Spinal cord (tissue), 10 donors: ENCODE measurements around the gene CDH13. TPM values are rescaled to one million over a fixed set of nuclear protein-coding genes. Genes with fewer than 3 reads are reported as not detected.

Experiments used
- DNase-seq, 6 donors: peaks; one replicate each; pipeline versions ENCODE4 v3.0.0 to v3.0.0-alpha.2; 2013 to 2015; ENCODE audit warnings: low spot score in 6 of 6, low read depth in 4 of 6
- H3K27ac ChIP-seq: one replicate; pipeline ENCODE4 v1.5.1; 2013; ENCODE audit warnings: low read depth, low read length, control low read depth
- H3K27me3 ChIP-seq: one replicate; pipeline ENCODE4 v1.6.1; 2013; ENCODE audit warnings: low read length; ENCODE audit not compliant: control insufficient read depth, insufficient read depth
- H3K36me3 ChIP-seq: one replicate; pipeline ENCODE4 v1.6.1; 2013; ENCODE audit warnings: low read length; ENCODE audit not compliant: control insufficient read depth, insufficient read depth
- H3K4me1 ChIP-seq: one replicate; pipeline ENCODE4 v1.6.1; 2013; ENCODE audit warnings: low read length; ENCODE audit not compliant: control insufficient read depth, insufficient read depth
- H3K4me3 ChIP-seq: one replicate; pipeline ENCODE4 v1.5.1; 2013; ENCODE audit warnings: low read depth, low read length, control low read depth
- H3K9me3 ChIP-seq: one replicate; pipeline ENCODE4 v1.6.1; 2013; ENCODE audit warnings: low read length; ENCODE audit not compliant: control insufficient read depth, insufficient read depth
- WGBS: methylation state at CpG from one replicate; pipeline ENCODE4 v1.1.5; 2013; ENCODE audit warnings: missing lambda C conversion rate; ENCODE audit not compliant: insufficient coverage; 5-methylcytosine and 5-hydroxymethylcytosine counted together
- polyA plus RNA-seq, 2 donors: library from polyadenylated mRNA; unstranded; fragments of 120-200 nt; gene quantifications; one replicate each; pipeline ENCODE4 v1.2.1, GENCODE V29; 2013; ENCODE audit not compliant: insufficient read length in 2 of 2
- total RNA-seq, 2 donors: library from RNA; depleted of rRNA in 1 of 2; stranded (reverse); fragments of 120-200 nt in 1 of 2; fragments of >200 nt in 1 of 2; gene quantifications; one replicate each; pipeline versions ENCODE4 v1.2.3 to v1.2.4, GENCODE V29; 2013 to 2014
- donor health status: healthy.

The CDH13 gene
- total and polyA plus RNA-seq, 4 donors = 34.5 to 82.3 (median 76.4) TPM

GRCh38 chr16:82675300-82675699 is 48.5 kb downstream of the CDH13 start:
- H3K9me3 ChIP-seq = no peaks in the 10 kb centered on the region
- H3K4me1 ChIP-seq = no peaks in the 10 kb centered on the region
- H3K4me3 ChIP-seq = no peak overlapping the region
- no CpG with 5 or more reads among the region's 3 CpGs for WGBS
- H3K36me3 ChIP-seq = no peaks in the 10 kb centered on the region
- H3K27me3 ChIP-seq = no peaks in the 10 kb centered on the region
- no peak for DNase-seq
- H3K27ac ChIP-seq = no peak overlapping the region

DNA sequence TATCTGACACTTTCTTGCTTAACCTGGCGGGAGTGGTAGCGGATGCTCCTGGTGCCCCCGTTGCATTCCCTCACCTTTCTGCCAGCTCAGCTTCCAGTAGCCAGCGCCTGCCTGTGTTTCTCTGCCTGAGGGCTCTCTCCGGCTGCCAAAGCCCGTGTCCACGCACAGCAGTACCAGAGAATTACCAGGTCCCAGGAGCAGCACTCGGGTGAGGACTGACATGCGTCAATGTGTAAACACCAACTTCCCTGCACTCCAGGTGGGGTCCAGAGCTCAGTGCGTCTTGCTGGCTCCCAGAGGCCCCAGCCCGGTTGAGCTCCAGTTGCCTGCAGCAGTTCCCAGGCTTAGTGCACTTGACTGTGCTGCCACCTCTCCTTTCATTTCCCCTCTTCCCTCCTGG is 54.8 kb downstream of the CDH13 start:
- 78% methylated on average over 11 of the region's 11 CpGs for WGBS

DNA sequence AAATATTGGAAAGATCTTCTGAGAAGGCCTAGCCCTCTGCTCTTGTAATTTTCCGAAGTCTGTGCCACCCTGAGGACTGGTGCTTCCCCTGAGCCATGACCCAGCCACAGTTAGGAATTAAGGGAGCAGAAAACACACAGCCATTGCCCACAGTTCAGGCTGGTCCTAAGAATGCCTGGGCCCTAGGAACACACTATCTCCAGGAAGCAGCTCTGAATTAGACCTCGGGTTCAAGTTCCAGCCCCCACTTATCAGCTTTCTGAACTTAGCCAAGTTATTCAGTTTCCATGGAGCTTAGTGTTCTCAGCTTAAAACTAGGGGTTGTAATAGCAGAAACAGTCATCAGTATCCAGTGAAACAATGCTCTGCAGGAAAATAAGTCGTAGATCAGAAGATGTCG is 56.0 kb downstream of the CDH13 start:
- H3K36me3 ChIP-seq = no peaks in the 10 kb centered on the region
- WGBS = 79% methylated on average over 3 of the region's 4 CpGs
- H3K4me3 ChIP-seq = no peak overlapping the region
- H3K27me3 ChIP-seq = no peaks in the 10 kb centered on the region
- peaks cover 4% of the 10 kb centered on the region for H3K4me1 ChIP-seq
- H3K27ac ChIP-seq = no peak overlapping the region
- DNase-seq = no peak
- no peaks in the 10 kb centered on the region for H3K9me3 ChIP-seq

More for the DNA sequence above, 54.8 kb downstream of the CDH13 start:
- peaks cover 4% of the 10 kb centered on the region for H3K4me1 ChIP-seq
- no peak overlapping the region for H3K27ac ChIP-seq
- no peak for DNase-seq
- H3K9me3 ChIP-seq = no peaks in the 10 kb centered on the region
- no peaks in the 10 kb centered on the region for H3K27me3 ChIP-seq
- H3K4me3 ChIP-seq = no peak overlapping the region
- H3K36me3 ChIP-seq = no peaks in the 10 kb centered on the region

- no peak for DNase-seq
- Histone ChIP-seq H3K27me3 (no peaks in the 10 kb centered on the region), H3K4me1 (peaks cover 4% of the 10 kb centered on the region), H3K4me3 (no peak overlapping the region), H3K27ac (no peak overlapping the region), H3K9me3 (no peaks in the 10 kb centered on the region), H3K36me3 (no peaks in the 10 kb centered on the region)
- WGBS = no CpG with 5 or more reads among the region's 2 CpGs
Measured at GRCh38 chr16:82684256-82684655, 57.5 kb downstream of the CDH13 start.

DNA sequence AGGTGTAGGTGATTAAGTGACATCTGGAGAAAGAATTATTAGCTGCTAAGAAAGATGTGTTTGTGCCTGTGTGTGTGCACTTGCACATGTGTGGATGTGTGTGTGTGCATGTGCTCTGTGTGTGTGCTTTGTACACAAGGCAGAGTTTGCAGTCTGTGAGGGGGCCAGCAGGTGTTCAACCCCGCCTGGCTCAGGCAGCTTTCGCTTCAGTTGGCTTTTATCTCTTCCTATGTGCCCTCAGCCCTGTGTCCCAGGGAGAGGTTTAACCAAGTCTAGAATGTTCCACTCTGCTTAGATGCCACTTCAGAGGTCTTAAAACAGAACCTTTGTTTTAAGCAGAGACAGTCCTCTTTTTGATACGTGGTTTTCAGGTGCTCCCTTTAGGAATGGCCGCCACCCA is 58.8 kb downstream of the CDH13 start:
- H3K4me1 ChIP-seq = peaks cover 4% of the 10 kb centered on the region
- WGBS = 100% methylated on average over 2 of the region's 4 CpGs
- no peaks in the 10 kb centered on the region for H3K9me3 ChIP-seq
- DNase-seq = no peak
- H3K27me3 ChIP-seq = no peaks in the 10 kb centered on the region
- no peak overlapping the region for H3K4me3 ChIP-seq
- no peaks in the 10 kb centered on the region for H3K36me3 ChIP-seq
- no peak overlapping the region for H3K27ac ChIP-seq

DNA sequence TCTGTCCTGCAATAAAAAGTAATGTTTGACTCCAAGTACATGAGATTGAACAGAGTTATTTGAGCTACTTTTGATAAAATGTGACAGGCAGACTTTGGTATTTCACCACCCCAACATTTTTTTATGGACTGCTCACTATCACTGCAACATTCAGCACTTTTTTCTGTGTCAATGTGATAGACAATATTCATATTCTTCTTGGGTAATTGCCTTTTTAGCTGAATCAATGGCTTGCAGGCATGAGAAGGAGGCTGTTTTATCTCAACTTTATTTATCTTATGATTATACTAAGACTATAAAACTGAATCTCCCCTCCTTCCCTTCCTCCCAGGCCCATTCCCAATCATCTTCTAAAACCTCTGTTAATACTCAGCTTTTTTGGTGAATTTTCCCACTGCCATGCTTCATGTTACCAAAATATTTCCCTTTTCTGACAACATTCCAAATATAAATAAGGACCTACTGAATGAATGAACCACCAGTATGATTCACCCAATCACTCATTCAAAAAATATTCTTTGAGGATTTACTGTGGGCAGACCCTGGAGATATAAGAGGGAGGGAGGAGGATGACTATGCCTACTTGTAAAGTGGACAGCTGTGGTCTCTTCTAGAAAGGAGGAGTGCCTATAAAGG is 67.6 kb downstream of the CDH13 start:
- Histone ChIP-seq H3K4me1 (no peaks in the 10 kb centered on the region), H3K27me3 (no peaks in the 10 kb centered on the region), H3K36me3 (no peaks in the 10 kb centered on the region), H3K9me3 (no peaks in the 10 kb centered on the region), H3K27ac (no peak overlapping the region), H3K4me3 (no peak overlapping the region)
- DNase-seq = no peak

DNA sequence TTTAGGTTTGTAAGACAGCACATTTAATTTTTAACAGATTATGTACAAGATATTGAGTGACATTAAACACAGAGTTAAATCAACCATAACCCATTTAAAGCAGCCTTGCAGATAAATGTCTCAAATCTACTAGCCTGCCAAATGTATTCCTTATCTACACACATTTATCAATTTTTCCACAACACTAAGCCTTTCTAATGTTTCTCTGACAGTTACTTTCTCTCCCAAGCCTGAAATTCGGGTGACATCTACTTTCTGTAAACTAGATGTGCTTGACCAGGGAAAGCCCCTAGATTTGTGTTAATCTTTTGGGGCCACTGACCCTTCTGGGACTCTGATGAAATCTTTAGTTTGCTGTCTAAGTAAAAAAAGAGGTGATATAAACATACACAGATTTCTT is 69.0 kb downstream of the CDH13 start:
- WGBS = no CpG with 5 or more reads among the region's 1 CpG

GRCh38 chr16:82699260-82699659 is 72.5 kb downstream of the CDH13 start:
- Histone ChIP-seq H3K4me3 (no peak overlapping the region), H3K9me3 (no peaks in the 10 kb centered on the region), H3K36me3 (no peaks in the 10 kb centered on the region), H3K4me1 (peaks cover 3% of the 10 kb centered on the region), H3K27me3 (no peaks in the 10 kb centered on the region), H3K27ac (no peak overlapping the region)
- no CpG with 5 or more reads among the region's 3 CpGs for WGBS
- no peak for DNase-seq

More for the DNA sequence above, 69.0 kb downstream of the CDH13 start:
- no peak overlapping the region for H3K4me3 ChIP-seq
- DNase-seq = no peak
- no peaks in the 10 kb centered on the region for H3K9me3 ChIP-seq
- H3K36me3 ChIP-seq = no peaks in the 10 kb centered on the region
- H3K27me3 ChIP-seq = no peaks in the 10 kb centered on the region
- no peak overlapping the region for H3K27ac ChIP-seq
- no peaks in the 10 kb centered on the region for H3K4me1 ChIP-seq

DNA sequence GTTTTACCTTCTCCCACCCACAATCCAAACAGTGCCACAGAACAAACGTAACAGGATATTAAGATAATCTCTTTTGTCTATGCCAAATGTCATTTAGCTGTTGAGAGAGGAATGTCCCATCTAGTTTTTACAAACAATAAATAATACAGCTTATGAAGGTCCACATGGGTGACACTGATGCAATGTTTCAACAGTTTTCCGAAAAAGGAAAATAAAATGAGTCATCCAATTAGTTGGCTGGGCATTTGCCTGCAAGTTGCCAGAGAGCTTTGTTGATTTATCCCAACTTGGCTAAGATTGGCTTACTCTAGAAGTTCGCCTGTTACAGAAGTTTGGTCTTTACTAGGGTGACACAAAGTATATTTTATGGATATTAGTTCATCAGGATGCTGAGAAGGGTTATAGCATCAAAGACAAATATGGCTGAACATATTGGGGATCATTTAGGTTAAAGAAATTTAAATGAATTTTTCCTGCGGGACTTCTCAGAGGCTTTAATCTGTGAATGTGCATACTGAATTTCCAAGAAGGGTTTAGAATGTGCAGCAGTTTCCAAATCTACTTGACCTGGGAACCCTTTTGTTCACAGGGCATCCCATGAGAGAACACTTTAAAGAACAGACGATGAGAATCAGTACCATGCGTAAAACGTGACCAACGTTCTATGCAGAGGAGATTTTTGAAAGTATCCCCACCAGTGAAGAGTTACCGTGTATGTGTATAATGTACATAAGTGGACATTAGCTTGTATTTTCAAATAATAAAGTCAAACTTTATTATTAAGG is 73.1 kb downstream of the CDH13 start:
- Histone ChIP-seq H3K36me3 (no peaks in the 10 kb centered on the region), H3K9me3 (no peaks in the 10 kb centered on the region), H3K27ac (no peak overlapping the region), H3K4me3 (no peak overlapping the region), H3K4me1 (peaks cover 6% of the 10 kb centered on the region), H3K27me3 (no peaks in the 10 kb centered on the region)
- DNase-seq = peak in 1 of 6 donors; percentile 21
- WGBS = 67% methylated on average over 3 of the region's 9 CpGs
